ENCODE measurements around the gene KLK2. TPM values are rescaled to one million over a fixed set of nuclear protein-coding genes. Genes with fewer than 3 reads are reported as not detected.

The KLK2 gene
- polyA plus RNA-seq, 3 donors: not detected

GRCh38 chr19:50861496-50862286 lies 11.5 kb upstream of the KLK2 start:
- H3K27ac Mint-ChIP-seq: no peak overlapping the region
- H3K27me3 ChIP-seq (ENCODE audit: control insufficient read depth in 2 of 2, insufficient read depth in 2 of 2, low read length in 2 of 2): peaks cover 0 to 6% of the 10 kb centered on the region in 2 donors
- no peak for DNase-seq
- no peak overlapping the region for H3K9ac ChIP-seq (ENCODE audit: insufficient read depth, low read length, poor library complexity, severe bottlenecking)
- H3K79me2 ChIP-seq (ENCODE audit: insufficient read depth, low read length): no peaks in the 10 kb centered on the region
- no peaks in the 10 kb centered on the region for H4K20me1 ChIP-seq (ENCODE audit: insufficient read depth, low read length)
- peaks cover 0 to 18% (median 7%) of the 10 kb centered on the region in 7 donors for H3K9me3 Mint-ChIP-seq
- H3K4me3 Mint-ChIP-seq: no peak overlapping the region
- no peaks in the 10 kb centered on the region for H3K4me1 Mint-ChIP-seq
- no peak for TF ChIP-seq CTCF (IDR thresholded peaks at IDR 0.05)
- H3K27me3 Mint-ChIP-seq (ENCODE audit: low read depth in 3 of 3): peaks cover 29 to 32% (median 30%) of the 10 kb centered on the region in 3 donors
- no peaks in the 10 kb centered on the region for H3K36me3 ChIP-seq (replicated peaks in 1 of 2; ENCODE audit: control insufficient read depth in 1 of 2, insufficient read depth in 2 of 2, low read length in 2 of 2)
- intact Hi-C loops (cut with micrococcal nuclease): no loop called here
- H3K4me1 ChIP-seq (ENCODE audit: control insufficient read depth in 1 of 2, insufficient read depth in 2 of 2, low read length in 2 of 2): no peaks in the 10 kb centered on the region
- no peak overlapping the region for H3K4me2 ChIP-seq (replicated peaks; ENCODE audit: extremely low read depth, low read length, poor library complexity, severe bottlenecking)
- H2AFZ ChIP-seq (ENCODE audit: insufficient read depth, low read depth, low read length, poor library complexity, severe bottlenecking): no peak overlapping the region
- peaks cover 5 to 8% of the 10 kb centered on the region in 2 donors for H3K9me3 ChIP-seq (replicated peaks in 1 of 2; ENCODE audit: control insufficient read depth in 1 of 2, insufficient read depth in 1 of 2, low read length in 2 of 2)
- 80% methylated on average over 3 of the region's 7 CpGs for WGBS (ENCODE audit: insufficient coverage)
- H3K27ac ChIP-seq (ENCODE audit: low read depth in 1 of 2, low read length in 2 of 2): no peak overlapping the region
- no peak overlapping the region for H3K4me3 ChIP-seq (replicated peaks in 1 of 3; ENCODE audit: low read depth in 2 of 3, low read length in 3 of 3)
- no peaks in the 10 kb centered on the region for H3K36me3 Mint-ChIP-seq

GRCh38 chr19:50869479-50869878 lies 3.8 kb upstream of the KLK2 start:
- Mint-ChIP-seq H3K27me3 (ENCODE audit: low read depth in 3 of 3) (peaks cover 13 to 16% (median 15%) of the 10 kb centered on the region in 3 donors), H3K4me3 (no peak overlapping the region), H3K4me1 (no peaks in the 10 kb centered on the region), H3K36me3 (no peaks in the 10 kb centered on the region), H3K9me3 (peaks cover 0 to 2% (median 0%) of the 10 kb centered on the region in 7 donors), H3K27ac (no peak overlapping the region)
- Histone ChIP-seq H3K27ac (ENCODE audit: low read depth in 1 of 2, low read length in 2 of 2) (no peak overlapping the region), H3K9ac (ENCODE audit: insufficient read depth, low read length, poor library complexity, severe bottlenecking) (no peak overlapping the region), H3K4me3 (replicated peaks in 1 of 3; ENCODE audit: low read depth in 2 of 3, low read length in 3 of 3) (no peak overlapping the region), H2AFZ (ENCODE audit: insufficient read depth, low read depth, low read length, poor library complexity, severe bottlenecking) (no peak overlapping the region), H3K36me3 (replicated peaks in 1 of 2; ENCODE audit: control insufficient read depth in 1 of 2, insufficient read depth in 2 of 2, low read length in 2 of 2) (no peaks in the 10 kb centered on the region), H3K79me2 (ENCODE audit: insufficient read depth, low read length) (no peaks in the 10 kb centered on the region), H3K4me2 (replicated peaks; ENCODE audit: extremely low read depth, low read length, poor library complexity, severe bottlenecking) (no peak overlapping the region), H3K27me3 (ENCODE audit: control insufficient read depth in 2 of 2, insufficient read depth in 2 of 2, low read length in 2 of 2) (peaks cover 3 to 7% of the 10 kb centered on the region in 2 donors), H3K9me3 (replicated peaks in 1 of 2; ENCODE audit: control insufficient read depth in 1 of 2, insufficient read depth in 1 of 2, low read length in 2 of 2) (no peaks in the 10 kb centered on the region), H4K20me1 (ENCODE audit: insufficient read depth, low read length) (no peaks in the 10 kb centered on the region), H3K4me1 (ENCODE audit: control insufficient read depth in 1 of 2, insufficient read depth in 2 of 2, low read length in 2 of 2) (no peaks in the 10 kb centered on the region)
- intact Hi-C loops (cut with micrococcal nuclease): no loop called here
- TF ChIP-seq CTCF (IDR thresholded peaks at IDR 0.05): no peak
- DNase-seq: no peak
- WGBS (ENCODE audit: insufficient coverage): 96% methylated on average over 3 of the region's 4 CpGs

Data from CD14-positive monocyte (primary cell).